CD4-positive, alpha-beta T cell treated with Interleukin-6 at 100 ng/mL for 8 hours (primary cell): ENCODE results near the gene EAF1.
A peak's percentile ranks its signal among the peaks of the same experiment; 100 is the strongest.
"Not testable (repeated sequence)": the region's sequence is repeated elsewhere in the genome, so short reads cannot be mapped to it uniquely, and the experiment has no call there.

Source experiments
- DNase-seq: peaks from one replicate; pipeline ENCODE4 v3.0.0-alpha.2; 2020; ENCODE audit warnings: mixed read lengths, low spot score

EAF1 gene

DNA sequence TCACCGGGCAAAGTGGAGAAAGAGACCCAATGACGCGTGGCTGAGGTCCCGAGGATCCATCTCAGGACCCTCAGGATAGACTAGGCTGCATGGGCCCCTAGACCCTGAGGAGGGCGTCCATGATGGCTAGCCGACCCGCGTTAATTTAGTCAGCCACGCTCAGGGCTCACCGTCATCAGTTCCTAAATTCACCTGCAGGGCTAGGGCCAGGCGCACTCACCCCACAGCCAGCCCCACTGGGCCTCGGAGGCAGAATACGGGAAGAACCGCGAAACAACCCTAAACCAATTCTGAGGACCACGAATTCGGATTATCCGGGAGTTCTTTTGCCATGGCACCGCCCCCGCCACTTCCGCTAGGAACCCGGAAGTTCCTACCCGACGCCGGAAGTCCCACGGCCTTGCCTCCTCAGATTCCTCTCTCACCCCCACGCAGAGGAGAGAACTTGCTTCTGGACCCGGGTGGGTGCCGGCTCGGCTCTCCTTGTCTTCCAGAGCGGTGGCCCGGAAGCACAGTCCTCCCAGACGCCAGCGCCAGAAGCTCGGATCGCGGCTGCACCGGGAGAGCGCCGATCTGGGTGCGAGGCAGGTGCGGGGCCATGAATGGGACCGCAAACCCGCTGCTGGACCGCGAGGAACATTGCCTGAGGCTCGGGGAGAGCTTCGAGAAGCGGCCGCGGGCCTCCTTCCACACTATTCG, at the start of gene EAF1, which contains the start of gene METTL6:
EAF1 (plus strand) TSS at position 417 of the 699 bp plus-strand sequence; CDS start at position 599, 182 bp downstream.
METTL6 (minus strand) TSS at position 363 of the 699 bp plus-strand sequence. CDS start 1,033 bp downstream, outside the sequence.
- DNase-seq, result peak; percentile 80

DNA sequence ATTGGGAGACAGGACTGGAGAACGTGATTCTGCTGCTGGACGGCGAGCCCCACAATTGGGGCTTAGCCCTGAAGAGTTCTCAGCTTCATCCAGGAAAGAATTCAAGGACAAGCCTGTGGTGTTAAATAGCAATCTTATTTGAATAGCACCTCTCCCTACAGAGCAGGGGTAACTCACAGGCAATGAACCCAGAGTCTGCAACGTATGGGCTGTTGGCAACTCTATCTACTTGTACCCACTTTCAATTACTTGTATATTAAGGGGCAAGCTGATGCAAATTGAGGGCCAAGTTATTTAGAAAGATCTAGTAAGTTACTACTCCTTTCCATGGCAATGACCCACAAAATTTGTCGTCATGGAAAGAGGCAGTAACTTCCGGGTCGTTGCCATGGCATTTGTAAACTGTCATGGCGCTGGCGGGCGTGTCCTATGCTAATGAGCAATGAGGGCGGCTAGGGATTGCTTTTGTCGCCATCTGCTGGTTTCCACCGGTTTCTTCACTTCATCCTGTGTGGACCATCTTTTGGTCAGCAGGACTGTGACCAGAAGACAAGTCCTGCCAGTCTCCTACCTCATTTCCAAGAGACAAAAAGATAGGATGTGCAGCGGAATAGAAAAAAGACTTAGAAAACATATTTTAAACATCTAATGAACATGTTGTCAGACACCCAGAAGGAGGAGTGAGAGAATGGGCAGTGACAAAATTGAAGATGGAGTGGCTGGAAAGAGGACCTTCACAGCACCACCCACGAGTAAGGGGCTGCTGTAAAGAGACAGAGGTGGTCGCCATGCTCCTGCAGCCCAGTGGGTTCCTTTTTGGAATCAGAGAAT, 49.2 kb upstream of the EAF1 start:
- peak; percentile 94 for DNase-seq

DNA sequence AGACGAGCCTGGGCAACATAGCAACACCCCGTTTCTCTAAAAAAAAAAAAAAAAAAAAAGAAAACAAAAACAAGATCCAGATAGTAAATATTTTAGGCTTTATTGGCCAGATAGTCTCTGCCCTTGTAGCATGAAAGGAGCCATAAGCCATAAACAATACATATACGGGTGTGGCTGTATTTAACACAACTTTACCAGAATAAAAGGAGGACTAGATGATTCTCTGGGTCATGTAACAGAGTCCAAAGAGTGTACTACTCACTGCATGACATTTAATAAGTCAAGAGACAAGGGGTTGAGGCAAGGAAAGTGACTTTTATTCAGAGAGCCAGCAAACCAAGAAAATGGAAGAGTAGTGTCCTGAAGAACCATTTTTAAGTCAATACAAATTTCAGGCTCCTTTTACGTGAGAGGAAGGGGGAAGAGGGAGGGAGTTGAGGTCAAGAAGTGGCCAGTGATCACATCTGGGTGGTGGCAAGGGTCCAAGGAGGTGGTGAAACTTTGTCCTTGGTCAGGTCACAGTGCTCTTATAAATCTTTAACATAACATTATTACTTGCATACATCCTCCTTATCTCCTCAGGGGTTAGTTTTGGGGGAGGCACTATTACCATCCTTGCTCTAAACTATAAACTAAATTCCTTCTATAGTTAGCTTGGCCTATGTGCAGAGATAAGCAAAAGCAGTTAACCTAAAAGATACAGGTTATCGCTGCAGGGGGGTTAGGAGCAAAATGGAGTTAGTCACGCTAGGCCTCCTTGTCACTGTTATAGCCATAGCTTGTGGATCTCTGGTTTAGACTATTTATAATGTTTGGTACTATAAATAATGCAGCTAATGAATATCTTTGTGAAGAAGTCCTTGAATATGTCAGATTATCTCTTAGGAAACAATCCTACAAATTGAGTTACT, 46.2 kb upstream of the EAF1 start:
- DNase-seq, result no peak

DNA sequence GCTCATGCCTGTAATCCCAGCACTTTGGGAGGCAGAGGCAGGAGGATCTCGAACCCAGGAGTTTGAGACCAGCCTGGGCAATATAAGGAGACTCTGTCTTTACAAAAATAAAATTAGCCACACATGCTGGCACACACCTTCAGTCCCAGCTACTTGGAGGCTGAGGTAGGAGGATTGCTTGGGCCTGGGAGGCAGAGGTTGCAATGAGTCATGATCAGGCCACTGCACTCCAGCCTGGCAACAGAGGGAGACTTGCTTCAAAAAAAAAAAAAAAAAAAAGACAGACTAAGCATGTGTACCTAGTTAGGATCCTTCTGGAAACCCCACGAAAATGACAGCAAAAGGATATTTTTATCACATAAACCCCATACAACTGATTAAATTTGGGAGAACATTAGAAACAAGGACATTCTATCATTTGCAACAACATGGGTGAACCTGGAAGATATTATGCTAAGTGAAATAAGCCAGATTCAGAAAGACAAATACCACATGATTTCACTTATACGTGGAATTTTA, 44.9 kb upstream of the EAF1 start:
- no peak for DNase-seq

DNA sequence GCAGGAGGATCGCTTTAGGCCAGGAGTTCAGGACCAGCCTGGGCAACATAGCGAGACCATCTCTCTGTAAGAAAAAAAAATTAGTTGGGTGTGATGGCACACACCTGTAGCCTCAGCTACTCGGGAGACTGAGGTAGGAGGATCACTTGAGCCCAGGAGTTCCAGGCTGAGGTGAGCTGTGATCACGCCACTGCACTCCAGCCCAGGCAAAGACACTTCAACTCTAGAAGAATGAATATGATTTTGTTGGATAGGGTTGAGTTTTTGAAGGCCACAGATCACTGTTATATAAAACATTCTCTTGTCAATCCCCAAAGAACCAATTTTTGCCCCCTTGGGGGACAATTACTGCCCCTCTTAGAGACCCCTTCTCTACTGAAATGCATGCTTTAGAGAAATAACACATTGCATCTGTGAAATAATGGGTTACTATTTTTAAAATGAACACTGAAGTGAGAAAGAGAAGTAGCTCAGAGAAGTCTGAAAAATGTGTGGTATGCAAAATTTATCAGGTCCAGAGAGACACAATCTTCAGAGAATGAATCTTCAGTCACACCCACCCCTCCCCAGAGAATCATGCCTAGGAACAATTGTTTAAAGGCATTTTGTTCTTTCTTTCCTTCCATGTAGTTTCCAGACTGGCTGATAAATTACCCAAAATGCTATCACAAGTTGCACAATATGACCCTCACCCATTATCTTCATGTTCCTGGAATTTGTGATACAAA, 42.7 kb upstream of the EAF1 start:
- no peak for DNase-seq

DNA sequence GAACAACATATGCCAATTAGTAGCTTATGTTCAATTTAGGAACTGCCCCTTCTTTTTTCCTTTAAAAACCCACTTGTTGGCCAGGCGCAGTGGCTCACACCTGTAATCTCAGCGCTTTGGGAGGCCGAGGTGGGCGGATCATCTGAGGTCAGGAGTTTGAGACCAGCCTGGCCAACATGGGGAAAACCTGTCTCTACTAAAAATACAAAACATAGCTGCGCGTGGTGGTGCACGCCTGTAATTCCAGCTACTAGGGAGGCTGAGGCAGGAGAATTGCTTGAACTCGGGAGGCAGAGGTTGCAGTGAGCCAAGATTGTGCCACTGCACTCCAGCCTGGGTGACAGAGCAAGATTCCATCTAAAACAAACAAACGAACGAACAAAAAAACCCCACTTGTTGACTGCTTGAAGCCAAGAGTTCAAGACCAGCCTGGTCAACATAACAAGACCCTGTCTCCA, 42.1 kb upstream of the EAF1 start:
- DNase-seq, result not testable (repeated sequence)

DNA sequence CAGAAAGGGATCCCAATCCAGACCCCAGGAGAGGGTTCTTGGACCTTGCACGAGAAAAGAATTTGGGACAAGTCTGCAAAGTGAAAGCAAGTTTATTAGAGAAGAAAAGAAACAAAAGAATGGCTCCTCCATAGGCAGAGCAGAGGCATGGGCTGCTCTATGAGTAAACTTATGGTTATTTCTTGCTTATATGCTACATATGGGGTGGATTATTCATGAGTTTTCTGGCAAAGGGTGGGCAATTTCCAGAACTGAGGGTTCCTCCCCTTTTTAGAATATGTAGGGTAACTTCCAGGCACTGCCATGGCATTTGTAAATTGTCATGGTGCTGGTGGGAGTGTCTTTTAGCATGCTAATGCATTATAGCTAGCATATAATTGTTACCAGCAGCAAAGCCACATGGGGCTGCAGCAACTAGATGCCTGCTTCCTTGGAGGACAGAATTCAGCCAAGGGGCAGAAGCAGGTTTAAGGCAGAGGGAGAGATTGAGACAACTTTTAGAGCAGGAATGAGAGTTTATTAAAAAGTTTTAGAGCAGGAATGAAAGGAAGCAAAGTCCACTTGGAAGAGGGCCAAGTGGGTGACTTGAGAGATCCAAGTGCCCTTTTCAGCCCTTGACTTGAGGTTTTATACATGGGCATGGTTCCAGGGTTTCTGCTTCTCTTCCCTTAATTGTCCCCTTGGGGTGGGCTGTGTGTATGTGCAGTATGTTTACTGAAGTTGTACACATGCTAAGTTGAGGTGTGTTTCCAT, 41.3 kb upstream of the EAF1 start:
- DNase-seq, result no peak

DNA sequence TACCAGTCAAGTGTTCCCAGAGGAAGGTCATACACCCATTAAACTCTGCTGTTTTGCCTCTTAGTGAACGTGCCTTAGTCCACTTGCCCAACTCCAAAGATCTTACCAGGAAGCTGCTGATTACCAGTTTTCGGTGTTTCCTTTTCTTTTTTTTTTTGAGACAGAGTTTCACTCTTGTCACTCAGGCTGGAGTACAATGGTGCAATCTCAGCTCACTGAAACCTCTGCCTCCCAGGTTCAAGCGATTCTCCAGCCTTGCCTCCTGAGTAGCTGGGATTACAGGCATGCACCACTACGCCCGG, 40.8 kb upstream of the EAF1 start:
- not testable (repeated sequence) for DNase-seq

DNA sequence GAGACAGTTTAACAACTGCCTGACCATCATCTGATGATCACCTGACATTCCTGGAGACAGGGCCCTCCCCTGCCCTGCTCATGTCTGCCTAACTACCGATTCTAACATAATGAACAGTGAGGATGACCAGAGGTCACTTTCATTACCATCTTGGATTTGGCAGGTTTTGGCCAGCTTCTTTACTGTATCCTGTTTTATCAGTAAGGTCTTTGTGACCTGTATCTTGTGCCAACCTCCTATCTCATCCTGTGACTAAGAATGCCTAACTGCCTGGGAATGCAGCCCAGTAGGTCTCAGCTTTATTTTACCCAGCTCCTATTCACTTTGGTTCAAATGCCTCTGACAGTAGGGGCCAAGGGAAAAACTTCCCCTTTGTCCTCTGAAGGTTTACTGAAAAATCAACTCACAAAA, 40.2 kb upstream of the EAF1 start:
- DNase-seq, result no peak

DNA sequence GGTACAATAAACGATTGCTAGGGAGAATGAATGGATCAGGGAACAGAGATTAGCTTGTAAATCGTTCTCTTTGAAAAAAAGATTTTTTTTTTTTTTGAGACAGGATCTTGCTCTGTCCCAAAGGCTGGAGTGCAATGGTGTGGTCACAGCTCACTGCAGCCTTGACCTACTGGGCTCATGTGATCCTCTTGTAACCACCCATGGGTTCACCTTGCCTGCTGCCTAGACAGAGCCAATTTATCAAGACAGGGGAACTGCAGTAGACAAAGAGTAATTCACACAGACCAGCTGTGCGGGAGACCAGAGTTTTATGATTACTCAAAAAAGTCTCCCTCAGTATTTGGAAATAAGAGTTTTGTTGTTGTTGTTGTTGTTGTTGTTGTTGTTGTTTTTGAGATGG, 39.7 kb upstream of the EAF1 start:
- no peak for DNase-seq

DNA sequence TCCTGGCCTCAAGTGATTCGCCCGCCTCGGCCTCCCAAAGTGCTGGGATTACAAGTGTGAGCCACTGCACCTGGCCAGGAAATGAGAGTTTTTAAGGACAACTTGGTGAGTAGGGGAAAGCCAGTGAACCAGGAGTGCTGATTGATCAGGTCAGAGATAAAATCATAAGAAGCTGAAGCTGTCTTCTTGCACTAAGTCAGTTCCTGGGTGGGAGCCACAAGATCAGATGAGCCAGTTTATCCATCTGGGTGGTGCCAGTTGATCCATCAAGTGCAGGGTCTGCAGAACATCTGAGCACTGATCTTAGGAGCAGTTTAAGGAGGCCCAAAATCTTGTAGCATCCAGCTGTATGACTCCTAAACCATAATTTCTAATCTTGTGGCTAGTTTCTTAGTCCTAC, 39.1 kb upstream of the EAF1 start:
- not testable (repeated sequence) for DNase-seq

DNA sequence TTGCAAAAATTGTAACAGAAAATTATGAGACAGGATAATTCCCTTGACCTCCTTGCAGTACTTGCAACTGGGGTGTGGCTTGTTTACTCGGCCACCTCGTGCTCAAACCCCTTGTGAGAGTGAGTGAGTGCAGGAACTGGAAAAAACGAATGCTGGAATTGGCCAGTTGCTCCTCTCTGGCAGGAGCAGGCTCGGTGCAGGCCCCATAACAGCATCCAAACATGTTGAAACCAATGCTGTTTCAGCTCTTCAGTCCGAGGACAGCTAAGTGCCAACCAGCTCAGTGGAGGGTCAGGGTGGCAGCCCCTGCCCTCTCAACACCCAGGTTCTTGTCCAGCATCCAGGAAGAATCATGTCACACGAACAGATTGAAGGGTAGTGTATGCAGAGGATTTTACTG, 36.9 kb upstream of the EAF1 start:
- no peak for DNase-seq

DNA sequence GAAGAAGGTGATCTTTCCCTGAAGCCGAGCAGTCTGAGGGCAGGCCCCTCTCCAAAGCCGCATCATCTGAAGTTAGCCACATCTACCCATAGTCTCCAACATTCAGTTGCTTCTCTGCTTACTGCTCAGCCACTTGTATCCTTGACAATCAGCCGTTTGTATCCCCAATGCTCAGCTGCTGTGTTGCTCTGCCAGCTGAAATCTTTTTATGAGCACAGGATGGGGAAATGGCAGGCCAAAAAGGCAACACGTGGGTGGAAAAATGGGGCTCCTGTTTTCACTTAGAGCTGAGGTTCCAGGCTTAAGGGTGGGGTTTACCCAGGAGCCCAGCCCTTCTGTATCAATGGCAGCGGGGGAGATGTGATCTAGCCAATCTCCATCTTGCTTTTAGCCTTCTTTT, 36.4 kb upstream of the EAF1 start:
- DNase-seq, result no peak

DNA sequence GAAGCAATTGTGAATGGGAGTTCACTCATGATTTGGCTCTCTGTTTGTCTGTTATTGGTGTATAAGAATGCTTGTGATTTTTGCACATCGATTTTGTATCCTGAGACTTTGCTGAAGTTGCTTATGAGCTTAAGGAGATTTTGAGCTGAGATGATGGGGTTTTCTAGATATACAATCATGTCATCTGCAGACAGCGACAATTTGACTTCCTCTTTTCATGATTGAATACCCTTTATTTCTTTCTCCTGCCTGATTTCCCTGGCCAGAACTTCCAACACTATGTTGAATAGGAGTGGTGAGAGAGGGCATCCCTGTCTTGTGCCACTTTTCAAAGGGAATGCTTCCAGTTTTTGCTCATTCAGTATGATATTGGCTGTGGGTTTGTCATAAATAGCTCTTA, 34.1 kb upstream of the EAF1 start:
- not testable (repeated sequence) for DNase-seq

DNA sequence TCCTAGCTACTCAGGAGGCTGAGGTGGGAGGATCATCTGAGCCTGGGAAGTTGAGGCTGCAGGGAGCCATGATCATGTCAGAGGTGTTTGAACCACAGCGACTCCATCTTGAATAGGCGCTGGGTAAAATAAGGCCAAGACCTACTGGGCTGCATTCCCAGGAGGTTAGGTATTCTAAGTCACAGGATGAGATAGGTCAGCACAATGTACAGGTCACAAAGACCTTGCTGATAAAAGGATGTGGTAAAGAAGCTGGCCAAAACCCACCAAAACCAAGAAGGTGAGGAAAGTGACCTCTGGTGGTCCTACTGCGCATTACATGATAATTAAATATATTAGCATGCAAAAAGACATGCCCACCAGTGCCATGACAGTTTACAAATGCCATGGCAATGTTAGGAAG, 28.7 kb upstream of the EAF1 start:
- DNase-seq, result not testable (repeated sequence)

DNA sequence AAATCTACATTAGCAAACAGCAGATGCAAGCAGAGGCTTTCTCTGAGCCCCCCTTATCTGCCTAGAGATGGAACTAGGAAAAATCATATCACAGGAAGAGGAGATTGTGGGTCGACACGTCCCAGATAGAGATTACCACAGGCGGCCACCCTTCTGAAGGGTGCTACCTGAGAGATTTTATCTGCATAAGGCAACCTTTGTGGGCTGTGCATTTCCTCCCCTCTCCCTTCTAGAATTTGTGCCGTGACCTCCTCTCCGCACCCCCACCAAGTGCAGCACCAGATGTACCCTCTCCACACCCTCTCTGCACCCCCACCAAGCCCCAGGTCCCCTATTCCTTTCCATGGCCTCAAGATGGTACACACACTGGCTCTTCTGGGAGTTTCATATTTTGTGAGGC, 27.4 kb upstream of the EAF1 start:
- DNase-seq, result peak; percentile 11

DNA sequence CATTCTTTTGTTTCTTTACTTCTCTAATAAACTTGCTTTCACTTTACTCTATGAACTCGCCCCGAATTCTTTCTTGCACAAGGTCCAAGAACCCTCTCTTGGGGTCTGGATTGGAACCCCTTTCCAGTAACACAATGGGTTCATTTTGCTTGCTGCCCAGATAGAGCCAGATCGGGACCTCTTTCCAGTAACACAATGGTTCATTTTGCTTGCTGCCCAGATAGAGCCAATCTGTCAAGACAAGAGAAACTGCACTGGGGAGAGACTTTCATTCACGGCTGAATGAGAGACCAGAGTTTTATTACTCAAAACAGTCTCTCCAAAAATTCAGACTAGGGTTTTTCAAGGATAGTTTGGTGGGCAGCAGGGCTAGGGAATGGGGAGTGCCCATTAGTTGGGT, 25.5 kb upstream of the EAF1 start:
- no peak for DNase-seq

DNA sequence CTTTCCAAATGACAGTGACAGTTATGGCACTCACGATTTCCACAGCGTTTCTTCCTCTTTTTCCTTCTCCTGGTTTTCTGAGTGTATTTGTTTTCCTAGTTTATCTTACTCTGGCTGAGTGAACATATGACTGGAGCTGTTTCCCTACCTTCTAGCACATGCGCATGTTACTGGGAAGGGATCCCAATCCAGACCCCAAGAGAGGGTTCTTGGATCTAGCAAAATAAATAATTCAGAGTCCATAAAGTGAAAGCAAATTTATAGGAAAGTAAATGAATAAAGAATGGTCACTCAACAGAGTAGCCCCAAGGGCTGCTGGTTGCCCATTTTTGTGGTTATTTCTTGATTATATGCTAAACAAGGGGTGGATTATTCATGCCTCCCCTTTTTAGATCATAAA, 23.9 kb upstream of the EAF1 start:
- no peak for DNase-seq

DNA sequence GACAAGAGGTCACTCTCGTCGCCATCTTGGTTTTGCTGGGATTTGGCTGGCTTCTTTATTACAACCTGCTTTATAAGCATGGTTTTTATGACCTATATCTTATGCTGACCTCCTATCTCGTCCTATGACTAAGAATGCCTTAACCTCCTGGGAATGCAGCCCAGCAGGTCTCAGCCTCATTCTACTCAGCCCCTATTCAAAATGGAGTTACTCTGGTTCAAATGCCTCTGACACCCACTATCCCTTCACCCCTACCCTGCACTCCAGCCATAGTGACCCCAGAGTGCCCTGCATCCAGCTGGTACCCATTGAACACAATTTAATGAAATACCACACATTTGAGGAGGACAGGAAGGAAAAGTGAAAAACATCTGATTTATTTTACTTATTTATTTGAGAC, 23.4 kb upstream of the EAF1 start:
- no peak for DNase-seq

DNA sequence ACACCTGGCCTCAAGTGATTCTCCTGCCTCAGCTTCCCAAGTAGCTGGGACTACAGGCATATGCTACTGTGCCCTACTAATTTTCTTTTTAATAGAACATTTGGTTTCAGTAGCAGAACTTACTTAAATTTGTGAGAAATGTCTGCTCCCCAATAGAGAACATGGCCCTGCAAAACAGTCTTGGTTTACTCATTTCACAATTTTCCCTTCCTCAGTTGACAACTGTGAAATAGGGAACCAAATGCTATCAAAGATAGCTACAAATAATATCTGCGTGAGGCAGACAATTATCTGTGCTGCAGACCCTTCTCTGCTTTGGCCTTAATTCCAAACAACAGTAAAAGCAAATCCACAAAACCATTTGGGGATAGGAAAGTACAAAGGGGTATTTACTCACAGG, 22.6 kb upstream of the EAF1 start:
- DNase-seq, result no peak
